Prostate gland (tissue), 2 donors: Measurements from ENCODE around the gene ROBO1. TPM values are rescaled to one million over a fixed set of nuclear protein-coding genes. Genes with fewer than 3 reads are reported as not detected.

Experiments used
- DNase-seq: peaks from one replicate; pipeline ENCODE4 v3.0.0-alpha.2; 2019; ENCODE audit warnings: low spot score
- H3K27ac ChIP-seq, 2 donors: fragments of 200-600 bp; sonication (generic); 2 replicates each; pipeline ENCODE4 v1.5.1; 2017 to 2019
- H3K27me3 ChIP-seq: fragments of 200-600 bp; sonication (generic); replicated peaks from 2 replicates; pipeline ENCODE4 v1.5.1; 2019; ENCODE audit not compliant: insufficient read depth
- H3K36me3 ChIP-seq, 2 donors: fragments of 200-600 bp; sonication (generic); 1 replicate in 1 of 2; 2 replicates in 1 of 2; pipeline versions ENCODE4 v1.5.1 to v1.8.1; 2017 to 2019
- H3K4me1 ChIP-seq: fragments of 200-600 bp; sonication (generic); replicated peaks from 2 replicates; pipeline ENCODE4 v1.5.1; 2019
- H3K4me3 ChIP-seq, 2 donors: fragments of 200-600 bp; sonication (generic); 2 replicates each; pipeline ENCODE4 v1.5.1; 2017 to 2019
- H3K9me3 ChIP-seq: fragments of 200-600 bp; sonication (generic); 2 replicates; pipeline ENCODE4 v1.5.1; 2017
- CTCF ChIP-seq, 4 experiments: fragments of 200-600 bp in 2 of 4; fragments of 450-650 bp in 2 of 4; sonication (generic) in 2 of 4; IDR thresholded peaks; 1 replicate in 3 of 4; 2 replicates in 1 of 4; pipeline ENCODE4 v1.5.1; 2016 to 2019; ENCODE audit warnings: antibody characterized with exemption in 4 of 4, mild to moderate bottlenecking in 2 of 4, moderate library complexity in 2 of 4
- POLR2A ChIP-seq: fragments of 450-650 bp; IDR thresholded peaks from one replicate; pipeline ENCODE4 v1.6.1; 2016; ENCODE audit warnings: antibody characterized with exemption, mild to moderate bottlenecking
- POLR2AphosphoS5 ChIP-seq: sonication (generic); formaldehyde crosslinking; IDR thresholded peaks from one replicate; pipeline ENCODE4 v1.6.1; 2017; ENCODE audit warnings: antibody characterized with exemption
- WGBS: methylation state at CpG from one replicate; pipeline ENCODE4 v1.1.5; 2018; 5-methylcytosine and 5-hydroxymethylcytosine counted together
- intact Hi-C: fragments of 100-400 bp; cut with DNase I; formaldehyde crosslinking; loops from one replicate; pipeline ENCODE4 v1.14.2; 2022
- total RNA-seq, 2 donors: library from RNA; depleted of rRNA; stranded (reverse); fragments of >200 nt; gene quantifications; one replicate each; pipeline ENCODE4 v1.1.0, GENCODE V29; 2016

The ROBO1 gene
- total RNA-seq, 2 donors from 2014 or later: 37.6 to 50.8 TPM

- TF ChIP-seq POLR2AphosphoS5: no peak
- 70% methylated on average over 5 of the region's 5 CpGs for WGBS
- Histone ChIP-seq H3K4me1 (no peaks in the 10 kb centered on the region), H3K36me3 (no peaks in the 10 kb centered on the region), H3K27ac (no peak overlapping the region), H3K4me3 (no peak overlapping the region), H3K27me3 (no peaks in the 10 kb centered on the region), H3K9me3 (no peaks in the 10 kb centered on the region)
- intact Hi-C loops: no loop called here
- no peak for DNase-seq
Observed at GRCh38 chr3:79011821-79012529, 755.8 kb downstream of the ROBO1 start.

GRCh38 chr3:79009861-79010260, 757.9 kb downstream of the ROBO1 start:
- Histone ChIP-seq H3K36me3 (no peaks in the 10 kb centered on the region), H3K27me3 (no peaks in the 10 kb centered on the region), H3K9me3 (no peaks in the 10 kb centered on the region), H3K4me1 (no peaks in the 10 kb centered on the region), H3K4me3 (no peak overlapping the region), H3K27ac (no peak overlapping the region)
- TF ChIP-seq POLR2AphosphoS5 (no peak), POLR2A (no peak), CTCF (IDR thresholded peaks at IDR 0.05) (no peak)
- intact Hi-C loops: no loop called here
- no peak for DNase-seq

GRCh38 chr3:79006077-79006476, 761.7 kb downstream of the ROBO1 start:
- 87% methylated on average over 1 of the region's 1 CpG for WGBS
- Histone ChIP-seq H3K27ac (no peak overlapping the region), H3K27me3 (no peaks in the 10 kb centered on the region), H3K36me3 (no peaks in the 10 kb centered on the region), H3K4me3 (no peak overlapping the region), H3K4me1 (no peaks in the 10 kb centered on the region), H3K9me3 (no peaks in the 10 kb centered on the region)
- TF ChIP-seq POLR2A (no peak), POLR2AphosphoS5 (no peak), CTCF (IDR thresholded peaks at IDR 0.05) (no peak)
- intact Hi-C loops: no loop called here
- DNase-seq: no peak

- H3K27me3 ChIP-seq: no peaks in the 10 kb centered on the region
- H3K4me3 ChIP-seq: no peak overlapping the region
- H3K27ac ChIP-seq: no peak overlapping the region
- H3K4me1 ChIP-seq: no peaks in the 10 kb centered on the region
- 83% methylated on average over 6 of the region's 6 CpGs for WGBS
- intact Hi-C loops: no loop called here
- TF ChIP-seq POLR2AphosphoS5 (no peak), CTCF (IDR thresholded peaks at IDR 0.05) (no peak), POLR2A (no peak)
- H3K9me3 ChIP-seq: no peaks in the 10 kb centered on the region
- no peak for DNase-seq
- no peaks in the 10 kb centered on the region for H3K36me3 ChIP-seq
Observed at GRCh38 chr3:79005084-79005483, 762.7 kb downstream of the ROBO1 start.

- 92% methylated on average over 1 of the region's 1 CpG for WGBS
- TF ChIP-seq CTCF (IDR thresholded peaks at IDR 0.05): no peak
- TF ChIP-seq POLR2A: no peak
- TF ChIP-seq POLR2AphosphoS5: no peak
Observed at GRCh38 chr3:79003994-79004393, 763.8 kb downstream of the ROBO1 start.

More at GRCh38 chr3:79003994-79004393, 763.8 kb downstream of the ROBO1 start:
- H3K4me1 ChIP-seq: no peaks in the 10 kb centered on the region
- H3K9me3 ChIP-seq: no peaks in the 10 kb centered on the region
- no peak overlapping the region for H3K4me3 ChIP-seq
- no peak for DNase-seq
- H3K36me3 ChIP-seq: no peaks in the 10 kb centered on the region
- intact Hi-C loops: no loop called here
- H3K27ac ChIP-seq: no peak overlapping the region
- no peaks in the 10 kb centered on the region for H3K27me3 ChIP-seq
